ENCODE measurements around the gene C5orf63. TPM values are rescaled to one million over a fixed set of nuclear protein-coding genes. Genes with fewer than 3 reads are reported as not detected.

C5orf63 gene
- total and polyA plus RNA-seq, 10 of the 15 experiments (the other 5 are each of a cell fraction or from before 2014, with no cell fraction given): 8.7 to 54.3 (median 11.9) TPM

DNA sequence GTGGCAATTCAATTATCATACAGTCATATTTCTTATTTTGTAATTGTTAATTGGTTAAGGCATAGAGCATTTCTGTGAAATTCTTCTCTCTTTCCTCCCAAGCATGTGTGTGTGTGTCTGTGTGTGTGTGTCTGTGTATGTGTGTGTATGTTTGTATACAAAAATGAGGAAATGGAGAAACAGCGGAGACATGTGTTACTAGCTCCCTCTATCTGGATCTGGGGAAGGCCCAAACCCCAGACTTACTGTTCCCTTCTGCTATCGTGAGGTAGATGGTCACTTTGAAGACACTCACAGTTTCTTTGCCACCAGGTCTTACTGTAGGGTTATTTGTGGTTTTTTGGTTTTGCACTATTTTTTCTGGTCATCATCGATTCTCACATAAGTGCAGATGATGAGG is 11.4 kb upstream of the C5orf63 start (continued):
- no peak for TF ChIP-seq CUX1 (IDR thresholded peaks at IDR 0.05; ENCODE audit: insufficient replicate concordance, low read depth, low read length)
- TF ChIP-seq ZNF622 (IDR thresholded peaks at IDR 0.05): no peak
- no peak for TF ChIP-seq STAT1 (conservative IDR thresholded peaks at IDR 0.05)
- no peak for TF ChIP-seq IRF5 (IDR thresholded peaks at IDR 0.05; ENCODE audit: borderline replicate concordance)
- TF ChIP-seq EZH2 (IDR thresholded peaks at IDR 0.05; ENCODE audit: borderline replicate concordance, control insufficient read depth, low read depth, low read length): no peak

GRCh38 chr5:127083711-127084110 is 10.4 kb upstream of the C5orf63 start:
- H3K4me2 ChIP-seq (ENCODE audit: control insufficient read depth, insufficient read depth): no peak overlapping the region
- no peak overlapping the region for H3K4me3 ChIP-seq
- POLR2A ChIA-PET: no interaction called here
- BruUV-seq (replicated peaks): no TSS peak
- CTCF ChIA-PET: interaction anchor here (0.6 to 2.0 kb wide), 5 partner anchors 19 to 425 kb away, joined by 3 to 6 read pairs (median 3); no protein-coding TSS in a partner anchor
- H3K9me3 ChIP-seq (replicated peaks; ENCODE audit: control insufficient read depth, insufficient read depth, low read length): no peaks in the 10 kb centered on the region
- DNase-seq (ENCODE audit: low read depth, low spot score): no peak
- no peak overlapping the region for H3K9ac ChIP-seq (ENCODE audit: control insufficient read depth, insufficient read depth, low read length)
- no peak overlapping the region for H3K27ac ChIP-seq (ENCODE audit: control insufficient read depth, insufficient read depth)
- ATAC-seq: no peak
- no peak for FAIRE-seq
- no peaks in the 10 kb centered on the region for H3K36me3 ChIP-seq (ENCODE audit: control insufficient read depth in 2 of 2, insufficient read depth in 2 of 2, low read length in 1 of 2)
- intact Hi-C loops (cut with micrococcal nuclease; ENCODE audit: unreplicated experiment): no loop called here
- no peaks in the 10 kb centered on the region for H3K79me2 ChIP-seq (ENCODE audit: control insufficient read depth, insufficient read depth, low read length)
- RAD21 ChIA-PET (ENCODE audit: unreplicated experiment): interaction anchor here (1.3 kb wide), 1 partner anchor 238 kb away, joined by 3 read pairs; no protein-coding TSS in a partner anchor
- SMC1A ChIA-PET (ENCODE audit: uncharacterized antibody, unreplicated experiment): no interaction called here
- in situ Hi-C loops (cut with MboI): no loop called here
- H3K27me3 ChIP-seq (replicated peaks in 1 of 2; ENCODE audit: control insufficient read depth in 2 of 2, insufficient read depth in 2 of 2, low read length in 1 of 2): no peaks in the 10 kb centered on the region
- no peak overlapping the region for H2AFZ ChIP-seq (ENCODE audit: control insufficient read depth, low read depth, low read length)
- H4K20me1 ChIP-seq (ENCODE audit: control insufficient read depth, insufficient read depth): no peaks in the 10 kb centered on the region
- no peaks in the 10 kb centered on the region for H3K4me1 ChIP-seq (ENCODE audit: control insufficient read depth, insufficient read depth, low read length)
- 32% methylated on average over 2 of the region's 2 CpGs for WGBS (ENCODE audit: insufficient coverage, insufficient replicate concordance, low lambda C conversion rate, missing lambda C conversion rate)
- TF ChIP-seq IRF5 (IDR thresholded peaks at IDR 0.05; ENCODE audit: borderline replicate concordance) (no peak), MTA2 (IDR thresholded peaks at IDR 0.05; ENCODE audit: low read depth) (no peak), SMARCA5 (IDR thresholded peaks at IDR 0.05) (no peak), IKZF2 (IDR thresholded peaks at IDR 0.05) (no peak), PRDM15 (CRISPR knock-in tag; IDR thresholded peaks at IDR 0.05) (no peak), NFYB (IDR thresholded peaks at IDR 0.05; ENCODE audit: insufficient read depth, low read depth, low read length) (no peak), NFXL1 (IDR thresholded peaks at IDR 0.05; ENCODE audit: borderline replicate concordance) (no peak)

Measured in GM12878 (cell line).